ENCODE measurements around the gene ZNF491. TPM values are rescaled to one million over a fixed set of nuclear protein-coding genes. Genes with fewer than 3 reads are reported as not detected.
"Not testable (repeated sequence)": the region's sequence is repeated elsewhere in the genome, so short reads cannot be mapped to it uniquely, and the experiment has no call there.

ZNF491 gene
- total RNA-seq, 1 donor from 2014 or later, result not detected

DNA sequence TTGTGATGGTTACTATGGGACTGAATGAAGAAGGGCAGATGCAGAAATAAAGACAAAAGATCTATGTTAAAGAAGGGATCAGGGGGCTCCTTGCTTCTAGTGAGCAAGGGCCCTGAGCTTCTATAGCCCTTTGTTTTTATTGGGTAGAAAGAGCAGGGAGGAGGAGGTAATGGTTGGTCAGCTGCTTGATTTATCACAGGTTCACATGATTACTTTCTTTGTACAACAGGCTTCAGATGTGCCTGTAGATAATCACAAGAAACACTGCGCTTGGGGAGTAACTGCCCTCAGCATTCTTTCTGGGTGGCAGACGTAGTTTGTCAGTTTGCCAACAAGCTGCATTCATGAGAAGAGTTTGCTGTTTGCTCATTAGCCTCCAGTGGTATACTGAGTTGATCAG lies 45.4 kb downstream of the ZNF491 start:
- Mint-ChIP-seq H3K27me3 (ENCODE audit: unreplicated experiment) (peaks cover 5% of the 10 kb centered on the region), H3K4me1 (ENCODE audit: unreplicated experiment) (no peaks in the 10 kb centered on the region), H3K36me3 (ENCODE audit: low read depth, unreplicated experiment) (peaks cover 15% of the 10 kb centered on the region), H3K27ac (ENCODE audit: unreplicated experiment) (no peak overlapping the region), H3K9me3 (ENCODE audit: unreplicated experiment) (peaks cover 34% of the 10 kb centered on the region), H3K4me3 (ENCODE audit: unreplicated experiment) (no peak overlapping the region)
- DNase-seq (ENCODE audit: low spot score), result no peak
- TF ChIP-seq, protein P1, sequence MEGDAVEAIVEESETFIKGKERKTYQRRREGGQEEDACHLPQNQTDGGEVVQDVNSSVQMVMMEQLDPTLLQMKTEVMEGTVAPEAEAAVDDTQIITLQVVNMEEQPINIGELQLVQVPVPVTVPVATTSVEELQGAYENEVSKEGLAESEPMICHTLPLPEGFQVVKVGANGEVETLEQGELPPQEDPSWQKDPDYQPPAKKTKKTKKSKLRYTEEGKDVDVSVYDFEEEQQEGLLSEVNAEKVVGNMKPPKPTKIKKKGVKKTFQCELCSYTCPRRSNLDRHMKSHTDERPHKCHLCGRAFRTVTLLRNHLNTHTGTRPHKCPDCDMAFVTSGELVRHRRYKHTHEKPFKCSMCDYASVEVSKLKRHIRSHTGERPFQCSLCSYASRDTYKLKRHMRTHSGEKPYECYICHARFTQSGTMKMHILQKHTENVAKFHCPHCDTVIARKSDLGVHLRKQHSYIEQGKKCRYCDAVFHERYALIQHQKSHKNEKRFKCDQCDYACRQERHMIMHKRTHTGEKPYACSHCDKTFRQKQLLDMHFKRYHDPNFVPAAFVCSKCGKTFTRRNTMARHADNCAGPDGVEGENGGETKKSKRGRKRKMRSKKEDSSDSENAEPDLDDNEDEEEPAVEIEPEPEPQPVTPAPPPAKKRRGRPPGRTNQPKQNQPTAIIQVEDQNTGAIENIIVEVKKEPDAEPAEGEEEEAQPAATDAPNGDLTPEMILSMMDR (IDR thresholded peaks at IDR 0.05; ENCODE audit: unreplicated experiment), result no peak

DNA sequence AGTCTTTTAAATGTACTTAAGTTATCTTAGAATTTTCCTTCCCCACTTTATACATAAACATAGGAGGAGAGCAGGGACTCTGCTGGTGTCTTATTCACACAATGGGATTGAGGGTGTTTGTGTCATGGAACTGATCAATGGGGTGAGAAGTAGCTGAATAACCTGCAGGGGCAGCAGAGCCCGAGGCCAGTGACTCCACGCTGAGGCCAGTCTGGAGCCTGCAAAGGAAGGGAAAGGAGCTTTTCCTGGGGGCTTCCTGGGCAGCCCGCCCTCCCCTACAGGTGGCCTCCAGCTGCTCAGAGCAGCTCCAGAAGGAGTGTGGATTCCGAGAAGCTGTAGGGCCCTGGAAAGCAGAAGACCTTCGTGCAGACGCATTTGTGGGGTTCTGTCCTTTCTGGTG lies 49.3 kb downstream of the ZNF491 start:
- not testable (repeated sequence) for H3K4me3 Mint-ChIP-seq (ENCODE audit: unreplicated experiment); DNase-seq (ENCODE audit: low spot score)

DNA sequence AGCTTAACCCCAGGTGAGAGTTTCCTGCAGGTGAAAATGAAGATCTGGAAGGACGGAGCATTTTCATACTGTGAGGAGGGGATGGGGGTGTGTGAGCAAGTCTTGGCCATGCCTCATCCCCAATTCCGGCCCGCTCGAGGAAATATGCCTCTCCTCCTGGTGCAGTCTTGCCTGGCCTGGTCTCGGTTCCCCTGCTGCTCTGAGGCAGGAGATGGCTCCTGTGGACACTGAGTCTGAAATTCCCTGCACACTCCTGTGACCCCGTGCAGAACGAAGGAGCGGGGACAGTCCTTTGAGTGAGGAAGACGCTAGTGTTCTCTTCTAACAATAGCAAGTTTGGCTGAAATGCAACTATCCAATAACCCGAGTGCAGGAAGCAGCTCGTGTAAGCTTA lies 49.9 kb downstream of the ZNF491 start:
- Mint-ChIP-seq H3K36me3 (ENCODE audit: low read depth, unreplicated experiment) (peaks cover 18% of the 10 kb centered on the region), H3K4me1 (ENCODE audit: unreplicated experiment) (no peaks in the 10 kb centered on the region), H3K9me3 (ENCODE audit: unreplicated experiment) (peaks cover 40% of the 10 kb centered on the region), H3K27me3 (ENCODE audit: unreplicated experiment) (peaks cover 7% of the 10 kb centered on the region), H3K27ac (ENCODE audit: unreplicated experiment) (no peak overlapping the region), H3K4me3 (ENCODE audit: unreplicated experiment) (no peak overlapping the region)
- TF ChIP-seq, protein P1 (IDR thresholded peaks at IDR 0.05; ENCODE audit: unreplicated experiment), result no peak
- no peak for DNase-seq (ENCODE audit: low spot score)

More for the DNA sequence above, 49.3 kb downstream of the ZNF491 start:
- H3K27ac Mint-ChIP-seq (ENCODE audit: unreplicated experiment); H3K4me1 Mint-ChIP-seq (ENCODE audit: unreplicated experiment); H3K27me3 Mint-ChIP-seq (ENCODE audit: unreplicated experiment): not testable (repeated sequence)
- Mint-ChIP-seq H3K36me3 (ENCODE audit: low read depth, unreplicated experiment) (peaks cover 18% of the 10 kb centered on the region), H3K9me3 (ENCODE audit: unreplicated experiment) (peaks cover 41% of the 10 kb centered on the region)

DNA sequence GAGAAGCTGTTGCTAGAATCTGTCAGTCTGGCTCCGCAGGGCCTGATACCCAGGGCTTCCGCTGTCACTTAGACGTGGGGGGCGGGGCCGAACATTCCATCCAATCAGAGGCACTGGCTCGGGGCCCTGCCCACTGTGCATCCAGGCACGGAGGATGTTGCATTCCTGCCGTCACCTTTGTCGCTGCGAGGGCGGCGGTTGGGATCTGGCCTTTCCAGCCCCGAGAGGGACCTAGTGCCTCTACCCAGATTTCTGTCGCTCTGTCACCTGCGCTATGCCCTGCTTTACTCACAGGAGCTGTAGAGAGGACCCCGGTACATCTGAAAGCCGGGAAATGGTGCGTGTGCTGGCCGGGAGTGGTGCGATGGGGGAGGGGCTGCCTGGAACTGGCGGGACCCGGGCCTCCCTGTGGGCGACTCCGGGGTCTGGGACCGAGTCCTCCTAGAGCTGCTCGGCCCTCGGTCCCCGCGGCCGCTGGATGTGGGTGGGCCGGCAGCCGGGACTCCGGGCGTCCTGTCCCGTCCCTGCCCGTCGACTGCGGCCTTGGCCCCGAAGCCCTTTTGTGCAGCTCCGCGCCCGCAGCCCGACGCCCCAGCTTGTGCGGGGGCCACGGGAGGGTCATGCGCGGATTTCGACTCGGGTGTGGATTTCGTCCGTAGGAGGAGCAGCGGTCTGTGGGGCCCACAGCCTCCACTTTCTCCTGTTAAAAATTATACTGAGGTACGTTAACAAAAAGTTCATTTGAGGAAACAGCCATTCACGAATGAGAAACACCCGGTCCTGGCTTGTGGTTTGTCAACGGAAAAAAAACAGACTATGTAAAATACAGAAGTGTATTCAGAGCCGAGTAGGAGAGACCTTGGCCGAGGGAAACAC lies 50.5 kb downstream of the ZNF491 start, which contains the start of gene ZNF439:
Gene ZNF439 (plus strand): TSS at position 133 of the 876 bp plus-strand sequence. CDS start 142 bp downstream, at position 275.
- H3K4me3 Mint-ChIP-seq (ENCODE audit: unreplicated experiment), result no peak within 1 kb of the TSS
- no peak for DNase-seq (ENCODE audit: low spot score)
- H3K27me3 Mint-ChIP-seq (ENCODE audit: unreplicated experiment), result peaks cover 7% of the 10 kb centered on the region
- no peaks in the 10 kb centered on the region for H3K4me1 Mint-ChIP-seq (ENCODE audit: unreplicated experiment)
- H3K36me3 Mint-ChIP-seq (ENCODE audit: low read depth, unreplicated experiment), result peaks cover 18% of the 10 kb centered on the region
- H3K9me3 Mint-ChIP-seq (ENCODE audit: unreplicated experiment), result peaks cover 37% of the 10 kb centered on the region
- TF ChIP-seq, protein P1 (IDR thresholded peaks at IDR 0.05; ENCODE audit: unreplicated experiment), result no peak
- H3K27ac Mint-ChIP-seq (ENCODE audit: unreplicated experiment), result no peak within 1 kb of the TSS

DNA sequence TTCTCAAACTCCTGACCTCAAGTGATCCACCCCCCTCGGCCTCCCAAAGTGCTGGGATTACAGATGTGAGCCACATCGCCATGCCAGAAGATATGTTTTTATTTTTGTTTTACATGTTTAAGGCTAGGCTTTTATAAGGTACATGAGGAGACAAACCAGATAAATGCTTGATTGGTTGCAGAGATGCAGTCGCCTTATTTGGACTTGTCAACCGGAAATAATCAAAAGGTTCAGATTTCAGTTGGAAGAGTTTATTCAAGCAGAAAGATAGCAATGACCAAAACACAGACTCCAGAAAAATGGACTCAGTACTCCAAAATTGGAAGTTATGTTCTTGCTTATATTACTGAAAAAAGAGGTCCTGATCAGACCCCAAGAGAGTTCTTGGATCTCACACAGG lies 52.0 kb downstream of the ZNF491 start:
- H3K27ac Mint-ChIP-seq (ENCODE audit: unreplicated experiment); H3K27me3 Mint-ChIP-seq (ENCODE audit: unreplicated experiment); H3K4me1 Mint-ChIP-seq (ENCODE audit: unreplicated experiment); DNase-seq (ENCODE audit: low spot score); H3K4me3 Mint-ChIP-seq (ENCODE audit: unreplicated experiment): not testable (repeated sequence)
- Mint-ChIP-seq H3K36me3 (ENCODE audit: low read depth, unreplicated experiment) (peaks cover 19% of the 10 kb centered on the region), H3K9me3 (ENCODE audit: unreplicated experiment) (peaks cover 36% of the 10 kb centered on the region)

DNA sequence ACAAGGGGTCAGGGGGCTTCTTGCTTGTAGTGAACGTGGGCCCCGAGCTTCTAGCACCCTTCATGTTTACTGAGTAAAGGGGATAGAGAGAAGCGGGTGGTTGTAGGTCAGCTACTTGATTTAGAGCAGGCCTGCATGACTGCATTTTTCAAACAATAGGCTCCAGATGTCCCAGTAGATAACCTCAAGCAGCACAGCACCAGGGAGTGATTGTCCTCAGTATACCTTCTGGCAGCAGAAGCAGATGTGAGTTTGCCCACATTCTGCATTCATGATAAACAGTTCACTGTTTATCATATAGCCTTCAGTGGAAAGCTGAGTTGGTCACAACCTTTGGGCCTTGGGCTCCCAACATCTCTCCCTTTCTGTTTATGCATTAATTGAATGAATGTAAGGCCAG lies 55.0 kb downstream of the ZNF491 start:
- peaks cover 16% of the 10 kb centered on the region for H3K36me3 Mint-ChIP-seq (ENCODE audit: low read depth, unreplicated experiment)

More for the DNA sequence above, 55.0 kb downstream of the ZNF491 start:
- no peak for DNase-seq (ENCODE audit: low spot score)
- Mint-ChIP-seq H3K4me1 (ENCODE audit: unreplicated experiment) (no peaks in the 10 kb centered on the region), H3K9me3 (ENCODE audit: unreplicated experiment) (peaks cover 40% of the 10 kb centered on the region), H3K4me3 (ENCODE audit: unreplicated experiment) (no peak overlapping the region), H3K27me3 (ENCODE audit: unreplicated experiment) (peaks cover 6% of the 10 kb centered on the region), H3K27ac (ENCODE audit: unreplicated experiment) (no peak overlapping the region)
- TF ChIP-seq, protein P1 (IDR thresholded peaks at IDR 0.05; ENCODE audit: unreplicated experiment), result no peak
